Measurements from ENCODE around the gene SPATA31D4. TPM values are rescaled to one million over a fixed set of nuclear protein-coding genes. Genes with fewer than 3 reads are reported as not detected.

Gene SPATA31D4
- polyA plus RNA-seq, 1 donor (not counting 4 experiments of a cell fraction or from before 2014, with no cell fraction given), result not detected

DNA sequence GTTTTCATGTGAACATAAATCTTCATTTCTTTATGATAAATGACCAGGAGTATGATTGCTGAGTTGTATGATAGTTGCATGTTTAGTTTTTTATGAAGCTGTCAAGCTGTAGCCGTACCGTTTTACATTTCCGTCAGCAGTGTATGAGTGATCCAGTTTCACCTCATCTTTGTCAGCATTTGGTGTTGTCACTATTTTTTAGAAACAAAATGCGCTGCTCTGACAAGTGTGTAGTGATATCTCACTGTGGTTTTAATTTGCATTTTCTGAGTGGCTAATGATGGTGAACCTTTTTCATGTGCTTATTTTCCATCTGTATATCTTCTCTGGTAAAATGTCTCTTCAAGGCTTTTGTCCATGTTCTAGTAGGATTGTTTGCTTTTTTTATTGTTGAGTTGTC is 53.7 kb downstream of the SPATA31D4 start:
- DNase-seq (ENCODE audit: low read depth, low spot score), result no peak
- Histone ChIP-seq H4K20me1 (ENCODE audit: control insufficient read depth, extremely low read depth, insufficient read depth, low read length) (no peaks in the 10 kb centered on the region), H3K9me3 (ENCODE audit: control insufficient read depth, low read depth, low read length) (no peaks in the 10 kb centered on the region), H3K4me2 (ENCODE audit: control insufficient read depth, extremely low read depth, insufficient read depth, low read depth, low read length) (no peak overlapping the region), H3K79me2 (ENCODE audit: control insufficient read depth, insufficient read depth, low read length) (no peaks in the 10 kb centered on the region), H3K4me1 (ENCODE audit: control insufficient read depth, extremely low read depth, insufficient read depth, low read length) (no peaks in the 10 kb centered on the region), H3K36me3 (ENCODE audit: control insufficient read depth in 2 of 2, extremely low read depth in 1 of 2, insufficient read depth in 2 of 2, low read length in 2 of 2) (no peaks in the 10 kb centered on the region), H3K9me1 (ENCODE audit: control insufficient read depth, extremely low read depth, insufficient read depth, low read length) (no peaks in the 10 kb centered on the region), H3K27ac (ENCODE audit: control insufficient read depth, insufficient read depth, low read length) (no peak overlapping the region), H3K4me3 (ENCODE audit: control insufficient read depth in 2 of 3, extremely low read depth in 1 of 3, insufficient read depth in 2 of 3, low read depth in 1 of 3, low read length in 3 of 3) (no peak overlapping the region), H3K27me3 (ENCODE audit: control insufficient read depth, extremely low read depth, insufficient read depth, low read length) (no peaks in the 10 kb centered on the region), H2AFZ (ENCODE audit: control insufficient read depth, low read length) (no peak overlapping the region), H3K9ac (ENCODE audit: control insufficient read depth, extremely low read depth, insufficient read depth, low read length) (no peak overlapping the region)
- FAIRE-seq, result no peak
- dilution Hi-C loops (cut with MboI; ENCODE audit: extremely low pct_ligation_motif_present, low sequenced_read_pairs), result no loop called here
- no peak for TF ChIP-seq EZH2 (IDR thresholded peaks at IDR 0.05; ENCODE audit: low read length)
- TF ChIP-seq, protein P1, sequence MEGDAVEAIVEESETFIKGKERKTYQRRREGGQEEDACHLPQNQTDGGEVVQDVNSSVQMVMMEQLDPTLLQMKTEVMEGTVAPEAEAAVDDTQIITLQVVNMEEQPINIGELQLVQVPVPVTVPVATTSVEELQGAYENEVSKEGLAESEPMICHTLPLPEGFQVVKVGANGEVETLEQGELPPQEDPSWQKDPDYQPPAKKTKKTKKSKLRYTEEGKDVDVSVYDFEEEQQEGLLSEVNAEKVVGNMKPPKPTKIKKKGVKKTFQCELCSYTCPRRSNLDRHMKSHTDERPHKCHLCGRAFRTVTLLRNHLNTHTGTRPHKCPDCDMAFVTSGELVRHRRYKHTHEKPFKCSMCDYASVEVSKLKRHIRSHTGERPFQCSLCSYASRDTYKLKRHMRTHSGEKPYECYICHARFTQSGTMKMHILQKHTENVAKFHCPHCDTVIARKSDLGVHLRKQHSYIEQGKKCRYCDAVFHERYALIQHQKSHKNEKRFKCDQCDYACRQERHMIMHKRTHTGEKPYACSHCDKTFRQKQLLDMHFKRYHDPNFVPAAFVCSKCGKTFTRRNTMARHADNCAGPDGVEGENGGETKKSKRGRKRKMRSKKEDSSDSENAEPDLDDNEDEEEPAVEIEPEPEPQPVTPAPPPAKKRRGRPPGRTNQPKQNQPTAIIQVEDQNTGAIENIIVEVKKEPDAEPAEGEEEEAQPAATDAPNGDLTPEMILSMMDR (optimal IDR thresholded peaks at IDR 0.05 in 1 of 3, IDR thresholded peaks at IDR 0.05 in 1 of 3, conservative IDR thresholded peaks at IDR 0.05 in 1 of 3; ENCODE audit: extremely low read depth in 1 of 3, insufficient read depth in 2 of 3, low read length in 3 of 3), result no peak

Small RNAs within 50 kb of the gene (small RNA-seq; reads per million reads assigned to genes)
- gene RF00189 (ENCODE audit: insufficient read length in 3 of 3, low read depth in 3 of 3, low replicate concordance in 1 of 3), result 0 reads per million in 3 experiments
- 0 reads per million in 3 experiments for gene RNA5SP287 (ENCODE audit: insufficient read length in 3 of 3, low read depth in 3 of 3, low replicate concordance in 1 of 3)

Other genes with a start within 250 kb of the SPATA31D4 start
- gene TLE1, start 238.9 kb upstream of the SPATA31D4 start, polyA plus RNA-seq, result 26.9 to 31.5 TPM (median 29.6 TPM) in 3 replicates
- not detected in 3 replicates for gene SPATA31D3, start 15.1 kb downstream of the SPATA31D4 start, polyA plus RNA-seq
- not detected in 3 replicates for gene SPATA31D1, start 60.3 kb downstream of the SPATA31D4 start, polyA plus RNA-seq

Data from keratinocyte (primary cell).